ES-I3 (cell line): ENCODE data around the gene PTPMT1.
A peak's percentile ranks its signal among the peaks of the same experiment; 100 is the strongest.
"Not testable (repeated sequence)": the region's sequence is repeated elsewhere in the genome, so short reads cannot be mapped to it uniquely, and the experiment has no call there.

Experiments
- H3K36me3 ChIP-seq: 2 replicates; pipeline ENCODE4 v1.6.1; 2013; ENCODE audit warnings: mild to moderate bottlenecking, low read length, control low read depth, moderate library complexity; ENCODE audit not compliant: insufficient read depth
- H3K4me1 ChIP-seq: 2 replicates; pipeline ENCODE4 v1.6.1; 2013; ENCODE audit warnings: mild to moderate bottlenecking, control low read depth, low read length; ENCODE audit not compliant: insufficient read depth
- H3K9ac ChIP-seq: 2 replicates; pipeline ENCODE4 v1.6.1; 2013; ENCODE audit warnings: low read depth, mild to moderate bottlenecking, low read length, moderate library complexity
- H3K9me3 ChIP-seq: 2 replicates; pipeline ENCODE4 v1.6.1; 2013; ENCODE audit warnings: mild to moderate bottlenecking, low read length, moderate library complexity; ENCODE audit not compliant: control insufficient read depth, insufficient read depth

PTPMT1 gene

GRCh38 chr11:47565340-47566148 lies at the start of gene PTPMT1:
TSS of gene PTPMT1 (plus strand) at chr11:47565599. CDS start at chr11:47565623, 24 bp downstream.
- no peaks in the 10 kb centered on the region for H3K4me1 ChIP-seq
- peaks cover 6% of the 10 kb centered on the region; the same call in 1 of the 2 replicates for H3K36me3 ChIP-seq
- no peaks in the 10 kb centered on the region; the same call in 1 of the 2 replicates for H3K9me3 ChIP-seq
- H3K9ac ChIP-seq = peak within 1 kb of the TSS; percentile 72

GRCh38 chr11:47516155-47516554 lies 49.2 kb upstream of the PTPMT1 start:
- H3K9me3 ChIP-seq = no peaks in the 10 kb centered on the region
- H3K36me3 ChIP-seq = no peaks in the 10 kb centered on the region
- H3K9ac ChIP-seq = no peak overlapping the region
- peaks cover 23% of the 10 kb centered on the region for H3K4me1 ChIP-seq

GRCh38 chr11:47516984-47517853 lies 48.2 kb upstream of the PTPMT1 start:
- Histone ChIP-seq H3K9me3 (no peaks in the 10 kb centered on the region), H3K9ac (no peak overlapping the region), H3K4me1 (peaks cover 23% of the 10 kb centered on the region), H3K36me3 (no peaks in the 10 kb centered on the region)

- Histone ChIP-seq H3K36me3 (no peaks in the 10 kb centered on the region), H3K4me1 (peaks cover 17% of the 10 kb centered on the region; the same call in 1 of the 2 replicates), H3K9me3 (no peaks in the 10 kb centered on the region), H3K9ac (no peak overlapping the region)
These were observed 47.0 kb upstream of the PTPMT1 start for GRCh38 chr11:47518212-47518964.

GRCh38 chr11:47523490-47524225 lies 41.7 kb upstream of the PTPMT1 start:
- no peaks in the 10 kb centered on the region for H3K9me3 ChIP-seq
- H3K9ac ChIP-seq = no peak overlapping the region; the same call in 1 of the 2 replicates
- H3K36me3 ChIP-seq = no peaks in the 10 kb centered on the region
- peaks cover 25% of the 10 kb centered on the region for H3K4me1 ChIP-seq

- no peak overlapping the region; the same call in 1 of the 2 replicates for H3K9ac ChIP-seq
- peaks cover 25% of the 10 kb centered on the region for H3K4me1 ChIP-seq
- no peaks in the 10 kb centered on the region for H3K9me3 ChIP-seq
- no peaks in the 10 kb centered on the region for H3K36me3 ChIP-seq
These were observed 41.0 kb upstream of the PTPMT1 start for GRCh38 chr11:47524291-47524874.

GRCh38 chr11:47526032-47526431 lies 39.4 kb upstream of the PTPMT1 start:
- not testable (repeated sequence) for H3K9ac ChIP-seq, H3K36me3 ChIP-seq, H3K9me3 ChIP-seq
- peaks cover 25% of the 10 kb centered on the region for H3K4me1 ChIP-seq

GRCh38 chr11:47527186-47527585 lies 38.2 kb upstream of the PTPMT1 start:
- Histone ChIP-seq H3K9ac (no peak overlapping the region), H3K4me1 (peaks cover 25% of the 10 kb centered on the region), H3K36me3 (no peaks in the 10 kb centered on the region), H3K9me3 (no peaks in the 10 kb centered on the region)

- peaks cover 7% of the 10 kb centered on the region for H3K4me1 ChIP-seq
- no peaks in the 10 kb centered on the region for H3K36me3 ChIP-seq
- no peaks in the 10 kb centered on the region for H3K9me3 ChIP-seq
- H3K9ac ChIP-seq = no peak overlapping the region
These were observed 35.4 kb upstream of the PTPMT1 start for GRCh38 chr11:47529951-47530350.

GRCh38 chr11:47530721-47531120 lies 34.7 kb upstream of the PTPMT1 start:
- H3K36me3 ChIP-seq, H3K9ac ChIP-seq, H3K9me3 ChIP-seq, H3K4me1 ChIP-seq: not testable (repeated sequence)

GRCh38 chr11:47531666-47532065 lies 33.7 kb upstream of the PTPMT1 start:
- H3K9me3 ChIP-seq = no peaks in the 10 kb centered on the region
- H3K4me1 ChIP-seq = no peaks in the 10 kb centered on the region; the same call in 1 of the 2 replicates
- H3K36me3 ChIP-seq = no peaks in the 10 kb centered on the region
- no peak overlapping the region for H3K9ac ChIP-seq

- H3K9me3 ChIP-seq = no peaks in the 10 kb centered on the region
- H3K4me1 ChIP-seq = no peaks in the 10 kb centered on the region
- no peak overlapping the region for H3K9ac ChIP-seq
- no peaks in the 10 kb centered on the region for H3K36me3 ChIP-seq
These were observed 32.7 kb upstream of the PTPMT1 start for GRCh38 chr11:47532597-47533213.

- Histone ChIP-seq H3K36me3 (no peaks in the 10 kb centered on the region), H3K9me3 (no peaks in the 10 kb centered on the region), H3K9ac (no peak overlapping the region), H3K4me1 (no peaks in the 10 kb centered on the region)
These were observed 31.7 kb upstream of the PTPMT1 start for GRCh38 chr11:47533690-47534151.
